WTC11 (cell line): ENCODE measurements around the gene PABPN1L. TPM values are rescaled to one million over a fixed set of nuclear protein-coding genes. Genes with fewer than 3 reads are reported as not detected.

Experiments
- ATAC-seq: fragments of 200-7000 bp; cut with Tn5 transposase; 2 replicates; pipeline ENCODE4 v1.10.0; 2021; ENCODE audit warnings: mild to moderate bottlenecking, moderate library complexity
- CTCF ChIA-PET: fragments of 300-600 bp; sonication (Branson Sonifier 250); formaldehyde crosslinking; loops from one replicate; lab custom pipeline; 2021; ENCODE audit warnings: antibody characterized with exemption; lab: Charles Lee
- POLR2A ChIA-PET: fragments of 350-600 bp; sonication (Branson Sonifier 250); formaldehyde crosslinking; loops from one replicate; lab custom pipeline; 2021; ENCODE audit warnings: antibody characterized with exemption; lab: Charles Lee
- DNase-seq: peaks from one replicate; pipeline ENCODE4 v3.0.0; 2021; ENCODE audit warnings: low spot score
- H3K27ac Mint-ChIP-seq: 2 replicates; pipeline ENCODE4 v1.8.0; 2021; ENCODE audit warnings: mixed read lengths
- H3K27me3 Mint-ChIP-seq: 2 replicates; pipeline ENCODE4 v1.8.0; 2021; ENCODE audit warnings: low read depth, mild to moderate bottlenecking, moderate library complexity, mixed read lengths
- H3K36me3 Mint-ChIP-seq: 2 replicates; pipeline ENCODE4 v1.8.0; 2021; ENCODE audit warnings: mixed read lengths
- H3K4me1 Mint-ChIP-seq: 2 replicates; pipeline ENCODE4 v1.8.0; 2022; ENCODE audit warnings: mixed read lengths
- H3K4me3 Mint-ChIP-seq: 2 replicates; pipeline ENCODE4 v1.8.0; 2021; ENCODE audit warnings: mild to moderate bottlenecking, moderate library complexity, mixed read lengths
- H3K9me3 Mint-ChIP-seq: 2 replicates; pipeline ENCODE4 v1.8.0; 2021; ENCODE audit warnings: mixed read lengths
- AFF4 ChIP-seq: sonication (generic); formaldehyde crosslinking; IDR thresholded peaks from 2 replicates; pipeline ENCODE4 v1.8.1; 2023; ENCODE audit warnings: mild to moderate bottlenecking, missing genetic modification reagents, borderline replicate concordance
- ATF3 ChIP-seq: sonication (generic); formaldehyde crosslinking; conservative IDR thresholded peaks from 2 replicates; pipeline ENCODE4 v1.8.1; 2022; ENCODE audit warnings: mild to moderate bottlenecking, missing genetic modification reagents
- CTCF ChIP-seq: fragments of 200-600 bp; IDR thresholded peaks from 2 replicates; pipeline ENCODE4 v1.8.0; 2022; ENCODE audit warnings: antibody characterized with exemption
- E2F4 ChIP-seq: sonication (generic); formaldehyde crosslinking; IDR thresholded peaks from 2 replicates; pipeline ENCODE4 v1.8.1; 2022; ENCODE audit warnings: low read depth, mild to moderate bottlenecking, moderate library complexity, missing genetic modification reagents, borderline replicate concordance
- EMX1 ChIP-seq: fragments of 250-450 bp; sonication (Bioruptor Pico); IDR thresholded peaks from 2 replicates; pipeline ENCODE4 v1.8.0; 2021; ENCODE audit warnings: mild to moderate bottlenecking
- FOXK1 ChIP-seq: sonication (generic); formaldehyde crosslinking; IDR thresholded peaks from 2 replicates; pipeline ENCODE4 v1.8.0; 2022; ENCODE audit warnings: mild to moderate bottlenecking, moderate library complexity, missing genetic modification reagents
- NR3C1 ChIP-seq: sonication (generic); formaldehyde crosslinking; conservative IDR thresholded peaks from 2 replicates; pipeline ENCODE4 v1.8.1; 2023; ENCODE audit warnings: low read depth, mild to moderate bottlenecking, missing genetic modification reagents
- PRRX2 ChIP-seq: fragments of 250-450 bp; sonication (Bioruptor Pico); IDR thresholded peaks from 2 replicates; pipeline ENCODE4 v1.8.0; 2021; ENCODE audit warnings: mild to moderate bottlenecking
- RELA ChIP-seq: sonication (generic); formaldehyde crosslinking; IDR thresholded peaks from 2 replicates; pipeline ENCODE4 v1.8.1; 2022; ENCODE audit warnings: missing genetic modification reagents, mild to moderate bottlenecking, borderline replicate concordance
- SMAD4 ChIP-seq: sonication (generic); formaldehyde crosslinking; IDR thresholded peaks from 2 replicates; pipeline ENCODE4 v1.8.0; 2022; ENCODE audit warnings: mild to moderate bottlenecking, missing genetic modification reagents
- SOX15 ChIP-seq: fragments of 250-450 bp; sonication (Bioruptor Pico); IDR thresholded peaks from 2 replicates; pipeline ENCODE4 v1.9.0; 2021; ENCODE audit warnings: mild to moderate bottlenecking
- STAT6 ChIP-seq: sonication (generic); formaldehyde crosslinking; conservative IDR thresholded peaks from 2 replicates; pipeline ENCODE4 v1.8.1; 2023; ENCODE audit warnings: mild to moderate bottlenecking, low read depth, missing genetic modification reagents, moderate library complexity
- TEAD4 ChIP-seq: sonication (generic); formaldehyde crosslinking; IDR thresholded peaks from 2 replicates; pipeline ENCODE4 v1.8.0; 2022; ENCODE audit warnings: mild to moderate bottlenecking, missing genetic modification reagents
- TP53 ChIP-seq: sonication (generic); formaldehyde crosslinking; IDR thresholded peaks from 2 replicates; pipeline ENCODE4 v1.8.1; 2023; ENCODE audit warnings: mild to moderate bottlenecking, missing genetic modification reagents
- USF2 ChIP-seq: sonication (generic); formaldehyde crosslinking; IDR thresholded peaks from 2 replicates; pipeline ENCODE4 v1.8.1; 2023; ENCODE audit warnings: mild to moderate bottlenecking, missing genetic modification reagents, moderate library complexity
- ZNF317 ChIP-seq: sonication (generic); formaldehyde crosslinking; IDR thresholded peaks from 2 replicates; pipeline ENCODE4 v1.8.1; 2023; ENCODE audit warnings: low read depth, mild to moderate bottlenecking, moderate library complexity, missing genetic modification reagents, borderline replicate concordance
- ZNF423 ChIP-seq: fragments of 250-450 bp; sonication (Bioruptor Pico); IDR thresholded peaks from 2 replicates; pipeline ENCODE4 v2.1.2; 2022; ENCODE audit warnings: mild to moderate bottlenecking, moderate library complexity
- ZNF532 ChIP-seq: fragments of 250-450 bp; sonication (Bioruptor Pico); IDR thresholded peaks from 2 replicates; pipeline ENCODE4 v1.9.0; 2021; ENCODE audit warnings: mild to moderate bottlenecking, borderline replicate concordance
- ZNF671 ChIP-seq: fragments of 250-450 bp; sonication (Bioruptor Pico); IDR thresholded peaks from 2 replicates; pipeline ENCODE4 v1.8.0; 2021; ENCODE audit warnings: mild to moderate bottlenecking
- ZSCAN18 ChIP-seq: fragments of 250-450 bp; sonication (Bioruptor Pico); IDR thresholded peaks from 2 replicates; pipeline ENCODE4 v2.1.2; 2022; ENCODE audit warnings: mild to moderate bottlenecking, moderate library complexity
- total RNA-seq: library from RNA; stranded (reverse); gene quantifications from 3 replicates; pipeline ENCODE4 v1.2.3, GENCODE V29; 2021

The PABPN1L gene
- total RNA-seq, 1 experiment from 2014 or later = not detected

GRCh38 chr16:88909431-88910210 is 43.2 kb upstream of the PABPN1L start:
- POLR2A ChIA-PET = no interaction called here
- H3K27me3 Mint-ChIP-seq = no peaks in the 10 kb centered on the region
- peaks cover 10% of the 10 kb centered on the region; the same call in 1 of the 2 replicates for H3K9me3 Mint-ChIP-seq
- CTCF ChIA-PET = interaction anchor here (0.6 kb wide), 1 partner anchor 32 kb away, joined by 3 read pairs; no protein-coding TSS in a partner anchor
- H3K27ac Mint-ChIP-seq = no peak overlapping the region
- no peaks in the 10 kb centered on the region for H3K36me3 Mint-ChIP-seq
- ATAC-seq (no peak), DNase-seq (no peak)
- H3K4me3 Mint-ChIP-seq = no peak overlapping the region
- H3K4me1 Mint-ChIP-seq = peaks cover 2% of the 10 kb centered on the region; the same call in 1 of the 2 replicates
- no peak for TF ChIP-seq CTCF
- no peak for TF ChIP-seq SOX15 (CRISPR knock-in tag)
- TF ChIP-seq ZNF423 (CRISPR knock-in tag) = no peak
- no peak for TF ChIP-seq STAT6
- no peak for TF ChIP-seq NR3C1 (CRISPR knock-in tag)
- TF ChIP-seq ZNF317 (CRISPR knock-in tag) = no peak
- TF ChIP-seq AFF4 (CRISPR knock-in tag) = no peak
- no peak for TF ChIP-seq SMAD4 (CRISPR knock-in tag)
- no peak for TF ChIP-seq RELA (CRISPR knock-in tag)
- no peak for TF ChIP-seq E2F4 (CRISPR knock-in tag)
- TF ChIP-seq TEAD4 = no peak
- TF ChIP-seq PRRX2 (CRISPR knock-in tag) = no peak
- TF ChIP-seq FOXK1 (CRISPR knock-in tag) = no peak
- TF ChIP-seq EMX1 (CRISPR knock-in tag) = no peak
- TF ChIP-seq ATF3 (CRISPR knock-in tag) = no peak
- TF ChIP-seq ZNF671 (CRISPR knock-in tag) = no peak
- TF ChIP-seq TP53 (CRISPR knock-in tag) = no peak
- TF ChIP-seq ZSCAN18 (CRISPR knock-in tag) = no peak
- TF ChIP-seq ZNF532 = no peak
- no peak for TF ChIP-seq USF2
